Common myeloid progenitor, CD34-positive (primary cell): Measurements from ENCODE around the gene A4GALT.
A peak's percentile ranks its signal among the peaks of the same experiment; 100 is the strongest.
"Not testable (repeated sequence)": the region's sequence is repeated elsewhere in the genome, so short reads cannot be mapped to it uniquely, and the experiment has no call there.

Experiments
- CTCF ChIA-PET: fragments of 350-600 bp; sonication (Branson Sonifier 250); formaldehyde crosslinking; loops from one replicate; lab custom pipeline; 2021; ENCODE audit warnings: antibody characterized with exemption; lab: Charles Lee
- POLR2A ChIA-PET: fragments of 350-600 bp; sonication (Branson Sonifier 250); formaldehyde crosslinking; loops from one replicate; lab custom pipeline; 2021; ENCODE audit warnings: antibody characterized with exemption; lab: Charles Lee
- DNase-seq, 3 donors: peaks; one replicate each; pipeline versions ENCODE4 v3.0.0 to v3.0.0-alpha.2; 2013
- H3K27ac ChIP-seq, 2 experiments: 1 replicate in 1 of 2; 2 replicates in 1 of 2; pipeline ENCODE4 v1.7.0; 2013; ENCODE audit warnings: inconsistent platforms in 2 of 2, low read length in 2 of 2, mild to moderate bottlenecking in 2 of 2, low read depth in 1 of 2, moderate library complexity in 1 of 2; ENCODE audit not compliant: severe bottlenecking in 2 of 2, insufficient read depth in 1 of 2, poor library complexity in 1 of 2
- H3K27me3 ChIP-seq, 5 experiments: replicated peaks in 2 of 5; 1 replicate in 3 of 5; 2 replicates in 2 of 5; pipeline versions ENCODE4 v1.6.1 to v1.7.0; 2013; ENCODE audit warnings: low read length in 4 of 5, mild to moderate bottlenecking in 2 of 5, moderate library complexity in 2 of 5, inconsistent platforms in 1 of 5; ENCODE audit not compliant: insufficient read depth in 5 of 5, control insufficient read depth in 4 of 5
- H3K36me3 ChIP-seq, 4 experiments: 1 replicate in 2 of 4; 2 replicates in 2 of 4; pipeline versions ENCODE4 v1.6.1 to v1.7.0; 2013; ENCODE audit warnings: low read length in 3 of 4, control low read depth in 1 of 4, mild to moderate bottlenecking in 1 of 4; ENCODE audit not compliant: control insufficient read depth in 4 of 4, insufficient read depth in 4 of 4
- H3K4me1 ChIP-seq, 4 experiments: 1 replicate in 3 of 4; 2 replicates in 1 of 4; pipeline versions ENCODE4 v1.6.1 to v1.7.1; 2013; ENCODE audit warnings: low read length in 3 of 4, mild to moderate bottlenecking in 3 of 4, control low read depth in 1 of 4, inconsistent platforms in 1 of 4, moderate library complexity in 1 of 4; ENCODE audit not compliant: control insufficient read depth in 4 of 4, insufficient read depth in 4 of 4; ENCODE audit errors: control extremely low read depth in 1 of 4
- H3K4me3 ChIP-seq, 7 experiments: 1 replicate in 4 of 7; 2 replicates in 3 of 7; pipeline versions ENCODE4 v1.5.1 to v1.7.0; 2013; ENCODE audit warnings: mild to moderate bottlenecking in 7 of 7, low read length in 6 of 7, moderate library complexity in 6 of 7, inconsistent platforms in 2 of 7, low read depth in 2 of 7, control low read depth in 1 of 7; ENCODE audit not compliant: insufficient read depth in 4 of 7, control insufficient read depth in 1 of 7; ENCODE audit errors: extremely low read depth in 1 of 7
- H3K9me3 ChIP-seq, 5 experiments: 1 replicate in 4 of 5; 2 replicates in 1 of 5; pipeline versions ENCODE4 v1.6.1 to v1.7.1; 2013; ENCODE audit warnings: low read length in 4 of 5, mild to moderate bottlenecking in 2 of 5, inconsistent platforms in 1 of 5, low read depth in 1 of 5, moderate library complexity in 1 of 5; ENCODE audit not compliant: control insufficient read depth in 4 of 5, insufficient read depth in 2 of 5; ENCODE audit errors: control extremely low read depth in 1 of 5
- WGBS: methylation state at CpG from one replicate; pipeline ENCODE4 v1.1.5; 2013; ENCODE audit not compliant: insufficient coverage; 5-methylcytosine and 5-hydroxymethylcytosine counted together

A4GALT gene

GRCh38 chr22:42764895-42765363, 44.3 kb upstream of the A4GALT start:
- ChIA-PET CTCF (no interaction called here), POLR2A (no interaction called here)
- Histone ChIP-seq H3K4me3 (no peak overlapping the region), H3K36me3 (no peaks in the 10 kb centered on the region), H3K27ac (no peak overlapping the region), H3K9me3 (no peaks in the 10 kb centered on the region), H3K27me3 (no peaks in the 10 kb centered on the region), H3K4me1 (peaks cover 0 to 6% (median 5%) of the 10 kb centered on the region in 4 experiments)
- WGBS: 87% methylated on average over 11 of the region's 11 CpGs
- peak in 1 of 3 donors; percentile 10 for DNase-seq

GRCh38 chr22:42763965-42764480, 43.4 kb upstream of the A4GALT start:
- Histone ChIP-seq H3K4me3 (no peak overlapping the region), H3K36me3 (no peaks in the 10 kb centered on the region), H3K27me3 (no peaks in the 10 kb centered on the region), H3K9me3 (no peaks in the 10 kb centered on the region), H3K4me1 (peaks cover 0 to 5% (median 2%) of the 10 kb centered on the region in 4 experiments), H3K27ac (no peak overlapping the region)
- POLR2A ChIA-PET: no interaction called here
- CTCF ChIA-PET: no interaction called here
- 98% methylated on average over 9 of the region's 13 CpGs for WGBS
- DNase-seq: no peak

GRCh38 chr22:42760806-42761565, 40.3 kb upstream of the A4GALT start:
- Histone ChIP-seq H3K4me1 (no peaks in the 10 kb centered on the region), H3K27me3 (peaks cover 0 to 4% (median 0%) of the 10 kb centered on the region in 5 experiments), H3K9me3 (no peaks in the 10 kb centered on the region), H3K27ac (no peak overlapping the region), H3K36me3 (no peaks in the 10 kb centered on the region), H3K4me3 (no peak overlapping the region)
- WGBS: 98% methylated on average over 7 of the region's 18 CpGs
- no peak for DNase-seq
- ChIA-PET CTCF (no interaction called here), POLR2A (no interaction called here)

- ChIA-PET POLR2A (no interaction called here), CTCF (no interaction called here)
- H3K4me1 ChIP-seq: no peaks in the 10 kb centered on the region
- no peak overlapping the region for H3K4me3 ChIP-seq
- DNase-seq: no peak
- H3K36me3 ChIP-seq: no peaks in the 10 kb centered on the region
- H3K27me3 ChIP-seq: peaks cover 0 to 4% (median 0%) of the 10 kb centered on the region in 5 experiments
- 95% methylated on average over 12 of the region's 23 CpGs for WGBS
- no peaks in the 10 kb centered on the region for H3K9me3 ChIP-seq
- H3K27ac ChIP-seq: no peak overlapping the region
Observed at GRCh38 chr22:42758931-42759629, 38.4 kb upstream of the A4GALT start.

GRCh38 chr22:42755553-42755952, 34.9 kb upstream of the A4GALT start:
- peak in 1 of 3 donors; percentile 37 for DNase-seq
- peaks cover 0 to 12% (median 3%) of the 10 kb centered on the region in 4 experiments for H3K4me1 ChIP-seq
- POLR2A ChIA-PET, H3K27ac ChIP-seq, H3K27me3 ChIP-seq, H3K9me3 ChIP-seq, H3K4me3 ChIP-seq, H3K36me3 ChIP-seq: not testable (repeated sequence)
- CTCF ChIA-PET: interaction anchor here (0.6 to 1.1 kb wide), 2 partner anchors 61 to 208 kb away, joined by 3 read pairs; no protein-coding TSS in a partner anchor
- WGBS: no CpG with 5 or more reads among the region's 5 CpGs

- H3K4me1 ChIP-seq: peaks cover 0 to 12% (median 3%) of the 10 kb centered on the region in 4 experiments
- CTCF ChIA-PET: interaction anchor here (0.6 to 1.1 kb wide), 2 partner anchors 62 to 209 kb away, joined by 3 read pairs; no protein-coding TSS in a partner anchor
- H3K27ac ChIP-seq, H3K36me3 ChIP-seq, H3K27me3 ChIP-seq, H3K4me3 ChIP-seq, H3K9me3 ChIP-seq, POLR2A ChIA-PET, DNase-seq: not testable (repeated sequence)
- WGBS: 90% methylated on average over 11 of the region's 16 CpGs
Observed at GRCh38 chr22:42755121-42755520, 34.5 kb upstream of the A4GALT start.
